ENCODE results near the gene OR4X1. TPM values are rescaled to one million over a fixed set of nuclear protein-coding genes. Genes with fewer than 3 reads are reported as not detected.
"Not testable (repeated sequence)": the region's sequence is repeated elsewhere in the genome, so short reads cannot be mapped to it uniquely, and the experiment has no call there.

Gene OR4X1, protein sequence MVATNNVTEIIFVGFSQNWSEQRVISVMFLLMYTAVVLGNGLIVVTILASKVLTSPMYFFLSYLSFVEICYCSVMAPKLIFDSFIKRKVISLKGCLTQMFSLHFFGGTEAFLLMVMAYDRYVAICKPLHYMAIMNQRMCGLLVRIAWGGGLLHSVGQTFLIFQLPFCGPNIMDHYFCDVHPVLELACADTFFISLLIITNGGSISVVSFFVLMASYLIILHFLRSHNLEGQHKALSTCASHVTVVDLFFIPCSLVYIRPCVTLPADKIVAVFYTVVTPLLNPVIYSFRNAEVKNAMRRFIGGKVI
- not detected for total RNA-seq

DNA sequence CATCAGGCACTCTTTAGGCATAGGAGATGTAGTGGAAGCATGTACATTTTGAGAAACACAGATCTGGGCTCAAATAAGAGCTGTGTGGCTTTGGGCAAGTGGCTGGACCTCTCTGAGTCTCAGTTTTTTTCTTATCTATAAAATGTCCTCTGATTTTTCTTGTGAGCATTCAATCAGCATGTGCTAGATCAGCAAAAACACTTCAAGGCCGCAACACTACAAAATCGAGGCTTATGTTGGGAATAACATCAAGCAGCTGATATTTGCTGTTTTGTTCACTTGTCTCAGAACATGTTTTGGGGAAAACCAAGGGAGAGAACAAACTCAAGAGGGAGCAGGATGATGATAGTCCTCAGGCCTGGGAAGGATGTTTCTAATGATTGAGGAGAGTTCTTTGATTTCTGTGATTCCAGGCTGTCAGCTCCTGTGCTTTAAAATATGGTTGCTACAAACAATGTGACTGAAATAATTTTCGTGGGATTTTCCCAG is at the start of gene OR4X1:
OR4X1 (plus strand) TSS at position 439 of the 489 bp plus-strand sequence; CDS start at position 439, 0 bp downstream.
- Mint-ChIP-seq H3K27ac (no peak within 1 kb of the TSS), H3K27me3 (no peaks in the 10 kb centered on the region), H3K9me3 (no peaks in the 10 kb centered on the region), H3K4me3 (no peak within 1 kb of the TSS), H3K4me1 (no peaks in the 10 kb centered on the region), H3K36me3 (no peaks in the 10 kb centered on the region)
- no peak for DNase-seq

DNA sequence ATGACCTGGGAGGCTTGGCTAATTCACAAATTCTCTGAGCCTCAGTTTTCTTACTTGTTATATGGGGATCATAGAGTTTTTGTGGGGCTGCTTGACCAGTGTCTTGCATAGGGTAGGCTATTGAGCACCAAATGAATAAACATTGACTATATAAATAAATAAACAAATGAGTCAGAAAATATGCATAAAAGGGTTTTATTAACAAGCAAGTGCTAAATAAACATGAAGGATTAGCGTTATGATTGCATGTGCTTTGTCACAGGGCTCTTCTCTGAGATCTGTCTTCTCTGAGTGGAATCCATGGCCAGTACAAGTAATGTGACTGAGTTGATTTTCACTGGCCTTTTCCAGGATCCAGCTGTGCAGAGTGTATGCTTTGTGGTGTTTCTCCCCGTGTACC is 47.2 kb upstream of the OR4X1 start, which contains the start of gene OR4B1:
OR4B1 (plus strand) TSS at position 301 of the 400 bp plus-strand sequence; CDS start at position 301, 0 bp downstream.
- no peak for DNase-seq
- no peak within 1 kb of the TSS for H3K4me3 Mint-ChIP-seq
- no peak within 1 kb of the TSS for H3K27ac Mint-ChIP-seq
- no peaks in the 10 kb centered on the region for H3K36me3 Mint-ChIP-seq
- no peaks in the 10 kb centered on the region for H3K9me3 Mint-ChIP-seq
- peaks cover under 1% of the 10 kb centered on the region for H3K27me3 Mint-ChIP-seq
- no peaks in the 10 kb centered on the region for H3K4me1 Mint-ChIP-seq

DNA sequence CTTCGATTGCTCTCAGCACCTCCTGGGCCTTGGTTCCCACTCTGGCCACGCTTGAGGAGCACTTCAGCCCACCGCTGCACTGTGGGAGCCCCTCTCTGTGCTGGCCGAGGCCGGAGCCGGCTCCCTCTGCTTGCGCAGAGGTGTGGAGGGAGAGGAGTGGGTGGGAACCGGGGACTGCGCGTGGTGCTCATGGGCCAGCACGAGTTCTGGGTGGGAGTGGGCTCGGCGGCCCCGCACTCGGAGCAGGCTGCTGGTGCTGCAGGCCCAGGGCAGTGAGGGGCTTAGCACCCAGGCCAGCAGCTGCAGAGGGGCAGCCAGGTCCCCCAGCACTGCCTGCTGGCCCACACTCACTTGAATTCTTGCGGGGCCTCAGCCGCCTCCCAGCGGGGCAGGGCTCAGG is 34.9 kb upstream of the OR4X1 start:
- H3K4me1 Mint-ChIP-seq = no peaks in the 10 kb centered on the region
- no peaks in the 10 kb centered on the region for H3K27me3 Mint-ChIP-seq
- peaks cover 2% of the 10 kb centered on the region for H3K9me3 Mint-ChIP-seq
- H3K36me3 Mint-ChIP-seq = no peaks in the 10 kb centered on the region
- no peak overlapping the region for H3K4me3 Mint-ChIP-seq
- no peak overlapping the region for H3K27ac Mint-ChIP-seq
- no peak for DNase-seq

DNA sequence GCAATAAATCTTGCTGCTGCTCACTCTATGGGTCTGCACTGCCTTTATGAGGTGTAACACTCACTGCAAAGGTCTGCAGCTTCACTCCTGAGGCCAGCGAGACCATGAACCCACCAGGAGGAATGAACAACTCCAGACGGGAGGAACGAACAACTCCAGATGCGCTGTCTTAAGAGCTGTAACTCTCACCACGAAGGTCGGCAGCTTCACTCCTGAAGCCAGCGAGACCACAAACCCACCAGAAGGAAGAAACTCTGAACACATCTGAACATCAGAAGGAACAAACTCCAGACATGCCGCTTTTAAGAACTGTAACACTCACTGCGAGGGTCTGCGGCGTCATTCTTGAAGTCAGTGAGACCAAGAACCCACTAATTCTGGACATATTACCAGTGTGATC is 33.6 kb upstream of the OR4X1 start:
- H3K27me3 Mint-ChIP-seq, H3K36me3 Mint-ChIP-seq, H3K4me1 Mint-ChIP-seq, H3K9me3 Mint-ChIP-seq, H3K27ac Mint-ChIP-seq, H3K4me3 Mint-ChIP-seq, DNase-seq: not testable (repeated sequence)

DNA sequence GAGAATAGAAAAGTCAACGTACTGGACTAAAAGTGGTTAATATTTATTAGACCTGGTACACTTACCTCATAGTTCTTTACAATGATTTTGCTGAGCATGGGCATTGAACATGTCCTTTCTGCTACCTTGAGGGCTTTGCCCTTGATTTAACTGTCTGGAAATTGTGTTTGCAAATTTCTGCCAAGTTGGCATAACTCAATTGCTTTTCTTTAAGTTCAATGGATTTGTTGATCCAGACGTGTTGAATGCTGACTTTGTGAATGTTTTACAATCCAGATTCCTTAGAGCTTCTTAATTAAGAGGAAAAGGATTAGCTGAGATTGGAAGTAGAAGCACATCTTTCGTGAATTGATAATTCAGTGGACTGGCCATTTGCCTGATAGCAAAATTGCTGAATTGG is 25.9 kb upstream of the OR4X1 start:
- H3K27me3 Mint-ChIP-seq = peaks cover 20% of the 10 kb centered on the region
- no peaks in the 10 kb centered on the region for H3K9me3 Mint-ChIP-seq
- DNase-seq = no peak
- H3K36me3 Mint-ChIP-seq = no peaks in the 10 kb centered on the region
- no peak overlapping the region for H3K27ac Mint-ChIP-seq
- no peaks in the 10 kb centered on the region for H3K4me1 Mint-ChIP-seq
- no peak overlapping the region for H3K4me3 Mint-ChIP-seq

DNA sequence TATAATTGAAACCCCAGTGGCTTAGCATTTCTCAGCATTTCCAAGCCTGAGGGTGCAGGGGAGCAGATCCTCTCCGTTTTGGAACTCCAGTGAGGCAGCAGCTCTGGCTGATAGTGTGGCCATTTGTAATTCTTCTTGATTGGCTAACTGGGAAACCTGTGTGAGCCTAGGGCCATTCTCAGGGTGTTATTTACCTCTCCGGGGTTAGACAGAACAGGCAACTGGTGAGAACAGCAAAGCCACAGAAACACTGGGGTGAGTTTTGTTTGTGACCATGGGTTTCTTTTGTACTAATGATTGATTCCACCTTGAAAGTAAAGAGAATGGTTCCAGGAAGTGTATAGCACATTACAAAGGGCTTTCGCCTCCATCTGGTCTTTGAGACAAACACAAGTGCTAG is 21.2 kb upstream of the OR4X1 start:
- DNase-seq = no peak
- H3K27me3 Mint-ChIP-seq = peaks cover 18% of the 10 kb centered on the region
- no peak overlapping the region for H3K4me3 Mint-ChIP-seq
- H3K4me1 Mint-ChIP-seq = no peaks in the 10 kb centered on the region
- H3K27ac Mint-ChIP-seq = no peak overlapping the region
- no peaks in the 10 kb centered on the region for H3K9me3 Mint-ChIP-seq
- no peaks in the 10 kb centered on the region for H3K36me3 Mint-ChIP-seq

DNA sequence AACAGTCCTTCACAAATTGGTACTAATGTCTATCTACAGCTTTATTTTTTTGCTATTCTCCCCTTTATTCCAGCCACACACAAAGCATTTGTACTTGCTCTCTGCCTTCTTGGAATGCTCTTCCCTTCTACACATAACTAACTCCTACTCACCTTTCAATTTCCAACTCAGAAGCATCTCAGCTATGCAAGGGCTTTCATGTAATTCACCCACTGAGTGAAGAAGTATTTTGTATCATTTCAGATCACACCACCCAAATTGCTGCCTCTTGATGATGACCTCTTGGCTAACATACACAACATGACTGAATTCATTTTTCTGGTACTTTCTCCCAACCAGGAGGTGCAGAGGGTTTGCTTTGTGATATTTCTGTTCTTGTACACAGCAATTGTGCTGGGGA is 18.9 kb upstream of the OR4X1 start, which contains the start of gene OR4X2:
OR4X2 (plus strand) TSS at position 301 of the 400 bp plus-strand sequence; CDS start at position 301, 0 bp downstream.
- no peak within 1 kb of the TSS for H3K27ac Mint-ChIP-seq

DNA sequence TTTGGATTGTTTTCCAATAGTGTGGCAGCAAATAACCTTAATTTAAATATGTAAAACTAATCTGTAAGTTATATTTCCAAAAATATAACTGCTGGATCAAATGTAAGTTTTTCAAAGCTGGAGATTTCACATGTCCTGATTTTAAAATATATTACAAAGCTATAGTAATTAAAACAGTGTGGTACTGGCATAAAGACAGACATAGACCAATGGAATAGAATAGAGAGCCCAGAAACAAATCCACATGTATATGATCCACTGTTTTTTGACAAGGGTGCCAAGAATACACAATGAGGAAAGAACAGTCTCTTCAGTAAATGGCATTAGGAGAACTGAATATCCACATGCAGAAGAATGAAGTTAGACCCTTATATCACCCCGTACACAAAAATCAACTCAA is 14.8 kb upstream of the OR4X1 start:
- H3K9me3 Mint-ChIP-seq = peaks cover 15% of the 10 kb centered on the region
- no peak overlapping the region for H3K4me3 Mint-ChIP-seq
- peaks cover 12% of the 10 kb centered on the region for H3K27me3 Mint-ChIP-seq
- H3K36me3 Mint-ChIP-seq = no peaks in the 10 kb centered on the region
- no peak overlapping the region for H3K27ac Mint-ChIP-seq
- no peaks in the 10 kb centered on the region for H3K4me1 Mint-ChIP-seq
- no peak for DNase-seq

More for the DNA sequence above, 18.9 kb upstream of the OR4X1 start, which contains the start of gene OR4X2:
- Mint-ChIP-seq H3K4me1 (no peaks in the 10 kb centered on the region), H3K9me3 (peaks cover 10% of the 10 kb centered on the region), H3K4me3 (no peak within 1 kb of the TSS), H3K27me3 (peaks cover 13% of the 10 kb centered on the region), H3K36me3 (no peaks in the 10 kb centered on the region)
- DNase-seq = no peak

DNA sequence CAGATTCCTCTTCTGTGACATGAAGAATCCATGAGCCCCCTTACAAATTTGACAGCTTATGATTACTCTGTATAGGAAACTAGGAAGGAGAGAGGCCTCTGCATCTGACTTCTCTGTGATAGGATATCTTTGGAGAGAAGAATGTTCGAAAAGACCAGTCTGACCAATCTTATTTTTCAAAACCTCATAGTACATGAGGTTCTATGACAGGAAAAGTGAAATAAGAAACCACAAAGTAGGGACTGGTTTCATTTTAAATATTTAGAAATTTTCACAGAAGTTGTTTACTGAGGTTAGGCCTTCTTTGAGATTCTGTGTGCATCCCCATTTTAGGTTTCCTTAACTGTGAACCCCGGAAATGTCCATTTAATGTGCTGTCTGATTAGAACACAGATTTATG is 2.1 kb upstream of the OR4X1 start:
- no peak for DNase-seq
- Mint-ChIP-seq H3K27me3 (peaks cover 7% of the 10 kb centered on the region), H3K36me3 (no peaks in the 10 kb centered on the region), H3K4me1 (no peaks in the 10 kb centered on the region), H3K9me3 (no peaks in the 10 kb centered on the region), H3K4me3 (no peak overlapping the region), H3K27ac (no peak overlapping the region)

DNA sequence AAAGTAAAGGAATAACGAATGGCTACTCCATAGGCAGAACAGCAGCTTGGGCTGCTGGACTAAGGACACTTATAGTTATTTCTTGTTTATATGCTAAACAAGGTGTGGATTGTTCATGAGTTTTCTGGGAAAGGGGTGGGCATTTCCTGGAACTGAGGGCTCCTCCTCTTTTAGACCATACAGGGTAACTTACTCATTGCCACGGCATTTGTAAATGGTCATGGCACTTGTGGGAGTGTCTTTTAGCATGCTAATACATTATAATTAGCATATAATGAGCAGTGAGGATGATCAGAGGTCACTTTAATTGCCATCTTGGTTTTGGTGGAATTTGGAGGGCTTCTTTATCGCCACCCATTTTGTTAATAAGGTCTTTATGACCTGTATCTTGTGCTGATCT is 7.0 kb downstream of the OR4X1 start:
- H3K4me1 Mint-ChIP-seq = no peaks in the 10 kb centered on the region
- peaks cover 12% of the 10 kb centered on the region for H3K27me3 Mint-ChIP-seq
- H3K4me3 Mint-ChIP-seq = no peak overlapping the region
- no peak overlapping the region for H3K27ac Mint-ChIP-seq
- DNase-seq = no peak
- H3K9me3 Mint-ChIP-seq = peaks cover 2% of the 10 kb centered on the region
- H3K36me3 Mint-ChIP-seq = no peaks in the 10 kb centered on the region

DNA sequence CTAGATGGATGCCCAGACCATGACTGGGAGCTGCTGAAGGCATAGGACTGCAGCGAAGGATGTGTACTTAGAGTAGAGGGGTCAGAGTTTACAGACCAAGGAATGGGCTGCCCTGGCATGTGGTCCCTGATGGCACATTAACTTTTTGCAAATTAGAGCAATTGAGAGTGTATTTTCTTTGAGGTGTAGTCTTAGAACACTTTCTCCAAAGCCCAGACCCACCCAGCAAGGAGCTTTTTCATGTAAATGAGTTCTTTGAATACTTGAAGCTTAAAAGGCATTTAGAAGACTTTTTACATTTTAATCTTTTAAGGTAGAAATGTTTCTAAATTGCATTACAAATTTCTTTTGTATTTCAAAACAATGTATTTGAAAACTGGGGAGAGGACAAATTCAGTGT is 8.9 kb downstream of the OR4X1 start:
- peaks cover 2% of the 10 kb centered on the region for H3K9me3 Mint-ChIP-seq
- DNase-seq = no peak
- no peaks in the 10 kb centered on the region for H3K4me1 Mint-ChIP-seq
- no peak overlapping the region for H3K4me3 Mint-ChIP-seq
- peaks cover 12% of the 10 kb centered on the region for H3K27me3 Mint-ChIP-seq
- no peak overlapping the region for H3K27ac Mint-ChIP-seq
- no peaks in the 10 kb centered on the region for H3K36me3 Mint-ChIP-seq

DNA sequence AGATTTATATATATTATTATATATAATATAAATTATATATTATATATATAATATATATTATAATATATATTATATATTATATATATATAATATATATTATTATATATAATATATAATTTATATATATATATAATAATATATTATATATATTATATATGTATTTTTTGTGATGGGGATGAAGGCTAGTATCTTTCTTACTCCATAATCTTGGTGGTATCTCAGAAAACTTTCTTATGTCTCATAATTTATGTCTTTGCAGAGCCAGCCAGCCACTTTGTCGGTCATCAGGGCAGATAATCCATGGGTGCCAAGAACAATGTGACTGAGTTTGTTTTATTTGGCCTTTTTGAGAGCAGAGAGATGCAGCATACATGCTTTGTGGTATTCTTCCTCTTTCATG is 42.3 kb downstream of the OR4X1 start, which contains the start of gene OR4S1:
OR4S1 (plus strand) TSS at position 301 of the 400 bp plus-strand sequence; CDS start at position 301, 0 bp downstream.
- no peaks in the 10 kb centered on the region for H3K4me1 Mint-ChIP-seq
- H3K27me3 Mint-ChIP-seq = no peaks in the 10 kb centered on the region
- no peak within 1 kb of the TSS for H3K4me3 Mint-ChIP-seq
- no peak within 1 kb of the TSS for H3K27ac Mint-ChIP-seq
- H3K36me3 Mint-ChIP-seq = no peaks in the 10 kb centered on the region
- peaks cover 2% of the 10 kb centered on the region for H3K9me3 Mint-ChIP-seq
- no peak for DNase-seq

DNA sequence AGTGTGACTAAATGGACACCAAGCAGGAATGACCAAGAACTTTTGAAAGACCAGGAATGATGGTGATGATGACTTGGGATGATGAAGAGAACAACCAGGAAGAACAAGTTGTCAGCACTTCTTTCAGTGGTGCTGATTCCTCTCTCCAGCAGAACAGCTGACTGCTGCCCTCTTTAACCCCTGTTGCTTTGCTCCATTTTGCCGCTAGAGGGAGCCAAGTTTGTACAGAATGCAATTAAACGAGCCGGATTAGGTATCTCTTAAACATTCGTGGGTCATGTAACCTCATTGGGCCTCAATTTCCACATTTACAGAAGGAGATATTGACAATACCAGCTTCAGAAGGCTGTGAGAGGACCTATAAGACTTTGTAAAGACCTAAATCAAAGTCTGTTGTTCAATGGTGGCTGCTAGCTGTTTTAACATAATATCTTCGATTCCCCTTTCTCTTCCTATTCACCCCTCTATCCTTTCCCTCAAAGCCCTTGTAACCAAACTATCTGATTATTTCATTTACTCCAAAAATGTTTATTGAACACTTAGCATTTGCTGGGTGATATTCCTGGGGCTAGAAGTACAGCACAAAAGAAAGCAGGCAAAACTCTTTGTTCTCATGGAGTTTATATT is 44.2 kb downstream of the OR4X1 start:
- H3K9me3 Mint-ChIP-seq = no peaks in the 10 kb centered on the region
- no peaks in the 10 kb centered on the region for H3K36me3 Mint-ChIP-seq
- H3K27ac Mint-ChIP-seq = no peak overlapping the region
- DNase-seq = peak; percentile 52
- no peaks in the 10 kb centered on the region for H3K27me3 Mint-ChIP-seq
- H3K4me3 Mint-ChIP-seq = no peak overlapping the region
- no peaks in the 10 kb centered on the region for H3K4me1 Mint-ChIP-seq

DNA sequence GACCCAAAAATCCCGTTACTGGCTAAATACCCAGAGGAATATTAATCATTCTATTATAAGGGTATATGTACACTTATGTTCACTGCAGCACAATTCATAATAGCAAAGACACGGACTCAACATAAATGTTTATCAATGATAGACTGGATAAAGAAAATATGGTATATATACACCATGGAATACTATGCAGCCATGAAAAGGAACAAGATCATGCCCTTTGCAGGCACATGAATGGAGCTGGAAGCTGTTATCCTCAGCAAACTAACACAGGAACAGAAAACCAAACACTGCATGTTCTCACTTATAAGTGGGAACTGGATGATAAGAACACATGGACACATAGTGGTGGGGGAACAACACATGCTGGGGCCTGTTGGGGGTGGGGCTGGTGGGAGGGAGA is 49.9 kb downstream of the OR4X1 start:
- not testable (repeated sequence) for DNase-seq, H3K4me1 Mint-ChIP-seq, H3K27ac Mint-ChIP-seq, H3K36me3 Mint-ChIP-seq, H3K9me3 Mint-ChIP-seq, H3K4me3 Mint-ChIP-seq, H3K27me3 Mint-ChIP-seq

Data from activated naive CD8-positive, alpha-beta T cell treated with anti-CD3 and anti-CD28 coated beads for 36 hours (primary cell).